Measurements from ENCODE around the gene NAPA.

NAPA gene

DNA sequence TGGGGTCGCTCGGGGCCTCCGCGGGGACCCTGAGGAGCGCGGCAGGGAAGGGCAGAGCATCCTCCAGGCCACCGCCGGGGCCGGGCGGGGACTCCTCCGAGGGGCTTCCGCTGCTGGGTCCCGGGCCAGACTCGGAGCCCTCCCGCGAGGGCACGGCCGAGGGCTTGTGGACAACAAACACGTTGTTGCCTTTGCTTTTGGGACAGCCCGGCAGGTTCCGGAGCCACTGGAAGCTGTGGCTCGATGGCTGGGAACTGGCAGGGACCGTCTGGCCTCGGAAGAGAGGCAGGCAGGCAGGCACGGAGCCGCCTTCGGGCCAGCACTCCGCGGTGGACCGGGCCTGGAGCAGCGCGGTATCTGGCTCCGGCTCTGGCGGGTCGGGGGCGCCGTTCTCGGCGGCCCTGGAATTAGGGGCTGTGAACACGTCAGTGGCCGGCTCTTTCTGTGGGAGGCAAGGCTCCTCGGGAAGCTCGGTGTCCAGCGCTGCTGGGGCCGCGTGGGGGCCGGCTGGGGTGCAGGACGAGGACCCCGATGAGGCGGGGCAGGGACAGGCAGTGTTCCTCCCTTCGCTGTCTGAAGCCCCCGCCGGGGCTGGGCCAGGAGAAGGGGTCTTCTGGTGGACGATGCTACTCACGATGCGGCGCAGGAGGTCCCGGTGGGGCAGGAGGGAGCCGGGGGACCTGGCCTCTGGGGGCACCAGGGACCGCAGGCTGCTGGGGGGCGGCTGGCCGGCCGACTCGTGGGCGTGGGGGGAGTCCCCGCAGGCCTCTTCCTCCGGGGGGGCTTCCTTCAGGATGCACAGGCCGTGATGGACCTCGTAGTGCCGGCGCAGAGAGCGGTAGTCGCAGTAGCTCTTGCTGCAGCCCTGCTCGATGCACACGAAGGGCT, 30.4 kb upstream of the NAPA start:
- no peak for TF ChIP-seq CTCF (IDR thresholded peaks at IDR 0.05; ENCODE audit: low read depth, low read length)
- no peak for DNase-seq (ENCODE audit: extremely low read depth, low read depth)

- DNase-seq (ENCODE audit: extremely low read depth, low read depth) = no peak
- no peak for TF ChIP-seq CTCF (IDR thresholded peaks at IDR 0.05; ENCODE audit: low read depth, low read length)
These were observed 29.6 kb upstream of the NAPA start for GRCh38 chr19:47544476-47544875.

GRCh38 chr19:47544075-47544474, 29.2 kb upstream of the NAPA start:
- no peak for TF ChIP-seq CTCF (IDR thresholded peaks at IDR 0.05; ENCODE audit: low read depth, low read length)
- DNase-seq (ENCODE audit: extremely low read depth, low read depth) = no peak

DNA sequence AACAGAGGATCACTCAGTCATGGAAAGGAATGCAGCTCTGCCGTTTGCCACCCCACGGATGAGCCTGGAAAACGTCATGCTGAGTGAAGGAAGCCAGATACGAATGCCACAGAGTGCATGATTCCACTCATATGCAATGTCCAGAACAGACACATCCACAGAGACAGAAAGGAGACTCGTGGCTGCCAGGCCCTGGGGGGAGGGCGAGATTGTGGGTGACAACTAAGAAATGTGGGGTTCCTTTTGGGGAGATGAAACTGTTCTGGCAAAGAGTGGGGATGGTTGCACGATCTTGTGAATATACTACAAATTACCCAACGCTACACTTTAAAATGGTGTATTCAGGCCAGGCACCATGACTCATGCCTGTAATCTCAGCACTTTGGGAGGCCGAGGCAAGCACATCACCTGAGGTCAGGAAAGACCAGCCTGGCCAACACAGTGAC, 27.2 kb upstream of the NAPA start:
- no peak for DNase-seq (ENCODE audit: extremely low read depth, low read depth)
- no peak for TF ChIP-seq CTCF (IDR thresholded peaks at IDR 0.05; ENCODE audit: low read depth, low read length)

DNA sequence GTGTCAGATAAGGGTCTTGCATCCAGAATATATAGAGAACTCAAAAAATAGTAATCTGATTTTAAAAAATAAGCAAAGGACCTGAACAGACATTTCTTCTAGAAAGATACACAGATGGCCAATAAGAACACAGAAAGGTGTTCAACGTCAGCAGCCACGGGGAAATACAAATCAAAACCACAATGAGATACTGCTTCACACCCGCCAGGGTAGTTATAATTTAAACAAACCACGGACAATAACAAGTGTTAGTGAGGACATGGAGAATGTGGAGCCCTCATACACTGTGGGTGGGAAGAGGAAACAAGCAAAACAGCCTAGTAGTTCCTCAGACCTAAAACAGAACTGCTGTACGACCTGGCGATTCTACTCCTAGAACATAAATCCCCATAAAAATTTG, 26.7 kb upstream of the NAPA start:
- no peak for TF ChIP-seq CTCF (IDR thresholded peaks at IDR 0.05; ENCODE audit: low read depth, low read length)
- DNase-seq (ENCODE audit: extremely low read depth, low read depth) = no peak

GRCh38 chr19:47540748-47541147, 25.9 kb upstream of the NAPA start:
- DNase-seq (ENCODE audit: extremely low read depth, low read depth) = peak; percentile 25
- TF ChIP-seq CTCF (IDR thresholded peaks at IDR 0.05; ENCODE audit: low read depth, low read length) = peak; percentile 53

- no peak for DNase-seq (ENCODE audit: extremely low read depth, low read depth)
These were observed 25.0 kb upstream of the NAPA start for GRCh38 chr19:47539747-47540311.

More at GRCh38 chr19:47539747-47540311, 25.0 kb upstream of the NAPA start:
- TF ChIP-seq CTCF (IDR thresholded peaks at IDR 0.05; ENCODE audit: low read depth, low read length) = no peak
